ENCODE results near the gene FADS2.

DNA sequence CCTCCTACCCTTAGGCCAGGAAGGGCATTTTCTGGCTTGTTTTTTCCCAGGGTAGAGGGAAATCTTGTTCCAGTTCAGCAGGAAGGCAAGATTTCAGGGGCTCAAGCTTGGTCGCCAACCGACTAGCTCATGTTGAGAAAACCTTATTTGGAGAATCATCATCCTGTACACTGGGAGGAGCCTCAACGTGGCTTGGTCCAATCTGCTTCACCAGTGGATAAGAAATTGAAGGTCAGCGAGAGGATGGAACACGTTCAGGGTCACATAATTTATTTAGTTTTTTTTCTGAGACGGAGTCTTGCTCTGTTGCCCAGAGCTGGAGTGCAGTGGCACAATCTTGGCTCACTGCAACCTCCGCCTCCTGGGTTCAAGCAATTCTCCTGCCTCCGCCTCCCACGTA, 20.5 kb downstream of the FADS2 start:
- no peak for TF ChIP-seq EP300 (conservative IDR thresholded peaks at IDR 0.05; ENCODE audit: poor library complexity, severe bottlenecking)
- TF ChIP-seq, protein P1, sequence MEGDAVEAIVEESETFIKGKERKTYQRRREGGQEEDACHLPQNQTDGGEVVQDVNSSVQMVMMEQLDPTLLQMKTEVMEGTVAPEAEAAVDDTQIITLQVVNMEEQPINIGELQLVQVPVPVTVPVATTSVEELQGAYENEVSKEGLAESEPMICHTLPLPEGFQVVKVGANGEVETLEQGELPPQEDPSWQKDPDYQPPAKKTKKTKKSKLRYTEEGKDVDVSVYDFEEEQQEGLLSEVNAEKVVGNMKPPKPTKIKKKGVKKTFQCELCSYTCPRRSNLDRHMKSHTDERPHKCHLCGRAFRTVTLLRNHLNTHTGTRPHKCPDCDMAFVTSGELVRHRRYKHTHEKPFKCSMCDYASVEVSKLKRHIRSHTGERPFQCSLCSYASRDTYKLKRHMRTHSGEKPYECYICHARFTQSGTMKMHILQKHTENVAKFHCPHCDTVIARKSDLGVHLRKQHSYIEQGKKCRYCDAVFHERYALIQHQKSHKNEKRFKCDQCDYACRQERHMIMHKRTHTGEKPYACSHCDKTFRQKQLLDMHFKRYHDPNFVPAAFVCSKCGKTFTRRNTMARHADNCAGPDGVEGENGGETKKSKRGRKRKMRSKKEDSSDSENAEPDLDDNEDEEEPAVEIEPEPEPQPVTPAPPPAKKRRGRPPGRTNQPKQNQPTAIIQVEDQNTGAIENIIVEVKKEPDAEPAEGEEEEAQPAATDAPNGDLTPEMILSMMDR (IDR thresholded peaks at IDR 0.05; ENCODE audit: poor library complexity, severe bottlenecking) = no peak
- no peak for TF ChIP-seq POLR2AphosphoS5 (IDR thresholded peaks at IDR 0.05)
- TF ChIP-seq RAD21 (conservative IDR thresholded peaks at IDR 0.05) = no peak
- no peak for TF ChIP-seq SMC3 (conservative IDR thresholded peaks at IDR 0.05; ENCODE audit: poor library complexity)
- TF ChIP-seq EZH2 (IDR thresholded peaks at IDR 0.05; ENCODE audit: borderline replicate concordance, insufficient read depth, low read length, poor library complexity, severe bottlenecking) = no peak
- TF ChIP-seq, protein P2, sequence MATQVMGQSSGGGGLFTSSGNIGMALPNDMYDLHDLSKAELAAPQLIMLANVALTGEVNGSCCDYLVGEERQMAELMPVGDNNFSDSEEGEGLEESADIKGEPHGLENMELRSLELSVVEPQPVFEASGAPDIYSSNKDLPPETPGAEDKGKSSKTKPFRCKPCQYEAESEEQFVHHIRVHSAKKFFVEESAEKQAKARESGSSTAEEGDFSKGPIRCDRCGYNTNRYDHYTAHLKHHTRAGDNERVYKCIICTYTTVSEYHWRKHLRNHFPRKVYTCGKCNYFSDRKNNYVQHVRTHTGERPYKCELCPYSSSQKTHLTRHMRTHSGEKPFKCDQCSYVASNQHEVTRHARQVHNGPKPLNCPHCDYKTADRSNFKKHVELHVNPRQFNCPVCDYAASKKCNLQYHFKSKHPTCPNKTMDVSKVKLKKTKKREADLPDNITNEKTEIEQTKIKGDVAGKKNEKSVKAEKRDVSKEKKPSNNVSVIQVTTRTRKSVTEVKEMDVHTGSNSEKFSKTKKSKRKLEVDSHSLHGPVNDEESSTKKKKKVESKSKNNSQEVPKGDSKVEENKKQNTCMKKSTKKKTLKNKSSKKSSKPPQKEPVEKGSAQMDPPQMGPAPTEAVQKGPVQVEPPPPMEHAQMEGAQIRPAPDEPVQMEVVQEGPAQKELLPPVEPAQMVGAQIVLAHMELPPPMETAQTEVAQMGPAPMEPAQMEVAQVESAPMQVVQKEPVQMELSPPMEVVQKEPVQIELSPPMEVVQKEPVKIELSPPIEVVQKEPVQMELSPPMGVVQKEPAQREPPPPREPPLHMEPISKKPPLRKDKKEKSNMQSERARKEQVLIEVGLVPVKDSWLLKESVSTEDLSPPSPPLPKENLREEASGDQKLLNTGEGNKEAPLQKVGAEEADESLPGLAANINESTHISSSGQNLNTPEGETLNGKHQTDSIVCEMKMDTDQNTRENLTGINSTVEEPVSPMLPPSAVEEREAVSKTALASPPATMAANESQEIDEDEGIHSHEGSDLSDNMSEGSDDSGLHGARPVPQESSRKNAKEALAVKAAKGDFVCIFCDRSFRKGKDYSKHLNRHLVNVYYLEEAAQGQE (IDR thresholded peaks at IDR 0.05; ENCODE audit: borderline replicate concordance) = no peak
- no peak for TF ChIP-seq MXI1 (conservative IDR thresholded peaks at IDR 0.05; ENCODE audit: poor library complexity, severe bottlenecking)
